IPS DF 6.9 (cell line): ENCODE measurements around the gene ESPL1.
"Not testable (repeated sequence)": the region's sequence is repeated elsewhere in the genome, so short reads cannot be mapped to it uniquely, and the experiment has no call there.

ENCODE experiments used
- DNase-seq: peaks from one replicate; pipeline ENCODE4 v3.0.0-alpha.2; 2013; ENCODE audit warnings: low read depth, low spot score
- H3K27ac ChIP-seq: one replicate; pipeline ENCODE4 v1.5.1; 2013; ENCODE audit warnings: low read length, control low read depth
- H3K27me3 ChIP-seq: 2 replicates; pipeline ENCODE4 v1.6.1; 2013; ENCODE audit warnings: mild to moderate bottlenecking, low read length; ENCODE audit not compliant: control insufficient read depth, insufficient read depth
- H3K36me3 ChIP-seq: 2 replicates; pipeline ENCODE4 v1.6.1; 2013; ENCODE audit warnings: low read length; ENCODE audit not compliant: control insufficient read depth, insufficient read depth
- H3K4me1 ChIP-seq: 2 replicates; pipeline ENCODE4 v1.6.1; 2013; ENCODE audit warnings: low read length; ENCODE audit not compliant: control insufficient read depth, insufficient read depth
- H3K4me3 ChIP-seq: 2 replicates; pipeline ENCODE4 v1.5.1; 2013; ENCODE audit warnings: mild to moderate bottlenecking, low read length
- H3K9me3 ChIP-seq: 2 replicates; pipeline ENCODE4 v1.6.1; 2013; ENCODE audit warnings: low read length, inconsistent platforms; ENCODE audit not compliant: control insufficient read depth, insufficient read depth
- WGBS: extraction: QIAGEN DNeasy Blood & Tissue Kit; methylation state at CpG from one replicate; pipeline ENCODE4 v1.1.7; 2013; ENCODE audit warnings: mixed read lengths, missing lambda C conversion rate; ENCODE audit not compliant: insufficient read length, insufficient coverage; 5-methylcytosine and 5-hydroxymethylcytosine counted together

Gene ESPL1

GRCh38 chr12:53325511-53326061 is 57.5 kb downstream of the ESPL1 start:
- Histone ChIP-seq H3K4me3 (peak overlapping the region; percentile 46; the same call in 1 of the 2 replicates), H3K36me3 (no peaks in the 10 kb centered on the region), H3K27me3 (peaks cover 8% of the 10 kb centered on the region; the same call in 1 of the 2 replicates), H3K27ac (no peak overlapping the region), H3K4me1 (peaks cover 2% of the 10 kb centered on the region; the same call in 1 of the 2 replicates), H3K9me3 (no peaks in the 10 kb centered on the region)
- WGBS = no CpG with 5 or more reads among the region's 50 CpGs
- DNase-seq = no peak

GRCh38 chr12:53326460-53327185 is 58.5 kb downstream of the ESPL1 start:
- Histone ChIP-seq H3K27me3 (peaks cover 8% of the 10 kb centered on the region; the same call in 1 of the 2 replicates), H3K4me1 (peaks cover 2% of the 10 kb centered on the region; the same call in 1 of the 2 replicates), H3K27ac (no peak overlapping the region)

GRCh38 chr12:53327435-53328042 is 59.4 kb downstream of the ESPL1 start:
- Histone ChIP-seq H3K9me3 (no peaks in the 10 kb centered on the region), H3K36me3 (no peaks in the 10 kb centered on the region), H3K27me3 (peaks cover 8% of the 10 kb centered on the region; the same call in 1 of the 2 replicates), H3K4me3 (no peak overlapping the region), H3K27ac (no peak overlapping the region), H3K4me1 (peaks cover 2% of the 10 kb centered on the region; the same call in 1 of the 2 replicates)
- no peak for DNase-seq
- WGBS = no CpG with 5 or more reads among the region's 3 CpGs

More at GRCh38 chr12:53326460-53327185, 58.5 kb downstream of the ESPL1 start:
- Histone ChIP-seq H3K4me3 (no peak overlapping the region), H3K9me3 (no peaks in the 10 kb centered on the region), H3K36me3 (no peaks in the 10 kb centered on the region)
- WGBS = 100% methylated on average over 1 of the region's 8 CpGs
- no peak for DNase-seq

GRCh38 chr12:53328043-53328435 is 59.9 kb downstream of the ESPL1 start:
- Histone ChIP-seq H3K4me1 (peaks cover 2% of the 10 kb centered on the region; the same call in 1 of the 2 replicates), H3K27ac (no peak overlapping the region), H3K36me3 (no peaks in the 10 kb centered on the region), H3K4me3 (no peak overlapping the region), H3K9me3 (no peaks in the 10 kb centered on the region), H3K27me3 (peaks cover 8% of the 10 kb centered on the region; the same call in 1 of the 2 replicates)
- peak; percentile 31 for DNase-seq
- no CpG with 5 or more reads among the region's 16 CpGs for WGBS

GRCh38 chr12:53330671-53331070 is 62.6 kb downstream of the ESPL1 start:
- no peak for DNase-seq

GRCh38 chr12:53332339-53332738 is 64.2 kb downstream of the ESPL1 start:
- not testable (repeated sequence) for H3K4me3 ChIP-seq, H3K27ac ChIP-seq, H3K9me3 ChIP-seq, DNase-seq, H3K4me1 ChIP-seq, H3K27me3 ChIP-seq, H3K36me3 ChIP-seq

More at GRCh38 chr12:53330671-53331070, 62.6 kb downstream of the ESPL1 start:
- WGBS = no CpG with 5 or more reads among the region's 5 CpGs
- H3K4me1 ChIP-seq = peaks cover 2% of the 10 kb centered on the region; the same call in 1 of the 2 replicates
- H3K36me3 ChIP-seq = no peaks in the 10 kb centered on the region
- H3K27ac ChIP-seq = no peak overlapping the region
- peaks cover 8% of the 10 kb centered on the region; the same call in 1 of the 2 replicates for H3K27me3 ChIP-seq
- no peak overlapping the region for H3K4me3 ChIP-seq
- no peaks in the 10 kb centered on the region for H3K9me3 ChIP-seq

- Histone ChIP-seq H3K9me3 (no peaks in the 10 kb centered on the region), H3K4me3 (no peak overlapping the region), H3K27me3 (no peaks in the 10 kb centered on the region; the same call in 1 of the 2 replicates), H3K36me3 (no peaks in the 10 kb centered on the region), H3K27ac (no peak overlapping the region), H3K4me1 (peaks cover 1% of the 10 kb centered on the region; the same call in 1 of the 2 replicates)
- no peak for DNase-seq
- WGBS = no CpG with 5 or more reads among the region's 15 CpGs
These were observed 64.6 kb downstream of the ESPL1 start for GRCh38 chr12:53332744-53333143.

GRCh38 chr12:53333289-53333688 is 65.2 kb downstream of the ESPL1 start:
- no peak for DNase-seq
- no peaks in the 10 kb centered on the region for H3K9me3 ChIP-seq
- WGBS = no CpG with 5 or more reads among the region's 4 CpGs
- H3K27ac ChIP-seq = no peak overlapping the region
- H3K4me3 ChIP-seq = no peak overlapping the region
- H3K4me1 ChIP-seq = no peaks in the 10 kb centered on the region
- no peaks in the 10 kb centered on the region for H3K36me3 ChIP-seq
- H3K27me3 ChIP-seq = no peaks in the 10 kb centered on the region

- H3K4me1 ChIP-seq = no peaks in the 10 kb centered on the region
- H3K27me3 ChIP-seq = no peaks in the 10 kb centered on the region
- no CpG with 5 or more reads among the region's 7 CpGs for WGBS
- H3K9me3 ChIP-seq = no peaks in the 10 kb centered on the region
- no peak overlapping the region for H3K27ac ChIP-seq
- no peaks in the 10 kb centered on the region for H3K36me3 ChIP-seq
- no peak overlapping the region for H3K4me3 ChIP-seq
- DNase-seq = no peak
These were observed 65.7 kb downstream of the ESPL1 start for GRCh38 chr12:53333845-53334244.

- H3K27me3 ChIP-seq = no peaks in the 10 kb centered on the region
- no peak overlapping the region for H3K27ac ChIP-seq
- H3K4me3 ChIP-seq = no peak overlapping the region
- DNase-seq = no peak
- H3K9me3 ChIP-seq = no peaks in the 10 kb centered on the region
- H3K36me3 ChIP-seq = no peaks in the 10 kb centered on the region
- no peaks in the 10 kb centered on the region for H3K4me1 ChIP-seq
- no CpG with 5 or more reads among the region's 8 CpGs for WGBS
These were observed 66.7 kb downstream of the ESPL1 start for GRCh38 chr12:53334822-53335221.
